GM06990 (cell line): ENCODE results near the gene KREMEN1.

Experiments
- DNase-seq: peaks from one replicate; pipeline ENCODE4 v3.0.0-alpha.2; 2011; ENCODE audit not compliant: insufficient read length; ENCODE audit errors: extremely low read depth
- H3K27me3 ChIP-seq: replicated peaks from 2 replicates; pipeline ENCODE4 v1.6.0; 2011; ENCODE audit warnings: low read length; ENCODE audit not compliant: control insufficient read depth, insufficient read depth
- H3K36me3 ChIP-seq: 2 replicates; pipeline ENCODE4 v1.5.1; 2011; ENCODE audit warnings: low read length; ENCODE audit not compliant: control insufficient read depth, insufficient read depth
- H3K4me3 ChIP-seq: replicated peaks from 2 replicates; pipeline ENCODE4 v1.5.1; 2011; ENCODE audit warnings: low read depth, mild to moderate bottlenecking, control low read depth, low read length
- CTCF ChIP-seq: IDR thresholded peaks from 2 replicates; pipeline ENCODE4 v1.5.1; 2011; ENCODE audit warnings: low read length, control low read depth, mild to moderate bottlenecking, inconsistent platforms; ENCODE audit not compliant: insufficient read depth, poor library complexity, severe bottlenecking

KREMEN1 gene

GRCh38 chr22:29148036-29148435, 75.2 kb downstream of the KREMEN1 start:
- Histone ChIP-seq H3K27me3 (no peaks in the 10 kb centered on the region; the same call in 1 of the 2 replicates), H3K36me3 (no peaks in the 10 kb centered on the region), H3K4me3 (no peak overlapping the region)
- no peak for TF ChIP-seq CTCF
- no peak for DNase-seq

- no peak for TF ChIP-seq CTCF
- no peak for DNase-seq
- H3K4me3 ChIP-seq, result no peak overlapping the region
- no peaks in the 10 kb centered on the region for H3K36me3 ChIP-seq
- H3K27me3 ChIP-seq, result no peaks in the 10 kb centered on the region; the same call in 1 of the 2 replicates
Observed at GRCh38 chr22:29148826-29149225, 76.0 kb downstream of the KREMEN1 start.

- no peaks in the 10 kb centered on the region for H3K36me3 ChIP-seq
- H3K27me3 ChIP-seq, result no peaks in the 10 kb centered on the region; the same call in 1 of the 2 replicates
- H3K4me3 ChIP-seq, result no peak overlapping the region
- DNase-seq, result no peak
- no peak for TF ChIP-seq CTCF
Observed at GRCh38 chr22:29149841-29150555, 77.2 kb downstream of the KREMEN1 start.

GRCh38 chr22:29150701-29151100, 77.9 kb downstream of the KREMEN1 start:
- Histone ChIP-seq H3K36me3 (no peaks in the 10 kb centered on the region), H3K27me3 (no peaks in the 10 kb centered on the region), H3K4me3 (no peak overlapping the region)
- no peak for TF ChIP-seq CTCF
- no peak for DNase-seq

GRCh38 chr22:29151316-29151715, 78.5 kb downstream of the KREMEN1 start:
- TF ChIP-seq CTCF, result no peak

More at GRCh38 chr22:29151316-29151715, 78.5 kb downstream of the KREMEN1 start:
- Histone ChIP-seq H3K36me3 (no peaks in the 10 kb centered on the region), H3K27me3 (no peaks in the 10 kb centered on the region), H3K4me3 (no peak overlapping the region)
- no peak for DNase-seq
